SU-DHL-6 (cell line): ENCODE results near the gene ZNF423.

Experiments
- H2AFZ ChIP-seq: fragments of 200-600 bp; sonication (generic); 2 replicates; pipeline ENCODE4 v1.6.1; 2014; ENCODE audit warnings: low read depth, mild to moderate bottlenecking, moderate library complexity, mixed read lengths, antibody characterized with exemption, low read length; ENCODE audit not compliant: severe bottlenecking
- H3F3A ChIP-seq: fragments of 200-600 bp; shearing (Covaris generic); 2 replicates; pipeline ENCODE4 v1.6.0; 2016; ENCODE audit warnings: antibody characterized with exemption, mild to moderate bottlenecking; ENCODE audit not compliant: insufficient read depth
- H3K27ac ChIP-seq: fragments of 200-600 bp; sonication (generic); 2 replicates; pipeline ENCODE4 v1.5.1; 2016; ENCODE audit warnings: low read depth, mild to moderate bottlenecking, low read length, moderate library complexity, mixed read lengths
- H3K27me3 ChIP-seq: fragments of 200-600 bp; sonication (generic), shearing (Covaris generic); 2 replicates; pipeline ENCODE4 v1.6.0; 2014; ENCODE audit warnings: mild to moderate bottlenecking, low read length
- H3K36me3 ChIP-seq: fragments of 200-600 bp; sonication (generic); 2 replicates; pipeline ENCODE4 v1.6.1; 2014; ENCODE audit warnings: mild to moderate bottlenecking, low read length, mixed read lengths
- H3K4me2 ChIP-seq: fragments of 300-600, 200-600 bp; shearing (Covaris generic), sonication (generic); 2 replicates; pipeline ENCODE4 v1.6.0; 2014; ENCODE audit warnings: low read length, low read depth, mild to moderate bottlenecking; ENCODE audit not compliant: poor library complexity, severe bottlenecking
- H3K4me3 ChIP-seq: fragments of 200-600 bp; sonication (generic); 2 replicates; pipeline ENCODE4 v1.5.1; 2014; ENCODE audit warnings: antibody characterized with exemption, low read length, mild to moderate bottlenecking, mixed read lengths; ENCODE audit not compliant: insufficient read depth, poor library complexity, severe bottlenecking
- H3K79me2 ChIP-seq: fragments of 200-600 bp; sonication (generic); 2 replicates; pipeline ENCODE4 v1.6.1; 2014; ENCODE audit warnings: mild to moderate bottlenecking, low read length, moderate library complexity; ENCODE audit not compliant: insufficient read depth
- H3K9ac ChIP-seq: fragments of 200-600 bp; sonication (generic); 2 replicates; pipeline ENCODE4 v1.7.0; 2014; ENCODE audit warnings: mild to moderate bottlenecking, low read length
- H3K9me2 ChIP-seq: fragments of 200-600 bp; sonication (generic); replicated peaks from 2 replicates; pipeline ENCODE4 v1.6.1; 2014; ENCODE audit warnings: low read length; ENCODE audit not compliant: insufficient read depth
- H3K9me3 ChIP-seq: fragments of 200-600 bp; sonication (generic); 2 replicates; pipeline ENCODE4 v1.6.1; 2014; ENCODE audit warnings: low read length, mixed read lengths; ENCODE audit not compliant: insufficient read depth
- H4K20me1 ChIP-seq: fragments of 200-600 bp; sonication (generic); 2 replicates; pipeline ENCODE4 v1.6.1; 2014; ENCODE audit warnings: low read depth, mild to moderate bottlenecking, antibody characterized with exemption, low read length, moderate library complexity, mixed read lengths
- EZH2phosphoT487 ChIP-seq: fragments of 200-600 bp; sonication (generic), shearing (Covaris generic); conservative IDR thresholded peaks from 2 replicates; pipeline ENCODE4 v1.6.1; 2018; ENCODE audit warnings: mild to moderate bottlenecking, antibody characterized with exemption, low read length, moderate library complexity, mixed read lengths
- TF ChIP-seq, protein P1 (sequence below): fragments of 200-600 bp; sonication (generic); IDR thresholded peaks from one replicate; pipeline ENCODE4 v1.5.1; 2017; ENCODE audit warnings: antibody characterized with exemption, mild to moderate bottlenecking, low read length, moderate library complexity; ENCODE audit not compliant: insufficient read depth, poor library complexity, severe bottlenecking

ZNF423 gene

DNA sequence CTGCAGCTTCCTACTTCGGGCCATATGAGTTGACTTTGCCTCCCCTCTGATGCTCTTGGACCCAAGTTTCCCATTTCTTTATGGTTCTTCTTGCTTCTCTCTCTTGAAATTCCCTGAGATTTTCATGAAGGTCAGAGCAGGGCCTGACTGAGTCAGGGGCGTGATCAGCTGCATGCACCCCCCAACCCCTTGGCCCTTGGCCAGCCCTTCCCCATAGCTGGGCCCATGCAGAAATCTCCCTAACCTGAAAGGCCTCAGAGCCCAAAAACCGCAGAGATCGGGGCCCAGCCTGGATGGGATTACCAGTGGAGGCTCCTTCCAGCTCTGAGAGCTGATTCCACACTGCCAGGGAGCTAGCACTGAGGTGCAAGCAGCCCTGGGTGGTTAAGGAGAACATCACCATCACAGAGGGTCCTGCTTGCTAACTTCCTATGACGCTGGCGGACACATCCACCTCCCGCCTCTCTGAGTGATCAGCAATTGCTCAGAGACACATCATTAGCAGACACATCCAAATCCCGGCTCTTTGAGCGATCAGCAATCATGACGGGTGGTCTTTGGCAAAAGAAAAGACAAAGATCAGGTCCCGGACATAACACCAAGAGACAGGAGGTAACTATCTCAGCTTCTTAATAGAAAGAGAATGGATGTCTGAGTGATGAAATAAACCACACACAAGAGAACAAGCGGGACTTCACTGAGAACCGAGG, 320.9 kb downstream of the ZNF423 start:
- Histone ChIP-seq H3K9me2 (no peaks in the 10 kb centered on the region), H2AFZ (no peak overlapping the region), H3K27me3 (no peaks in the 10 kb centered on the region), H4K20me1 (no peaks in the 10 kb centered on the region), H3K9ac (no peak overlapping the region), H3F3A (no peaks in the 10 kb centered on the region), H3K36me3 (no peaks in the 10 kb centered on the region), H3K9me3 (no peaks in the 10 kb centered on the region), H3K4me2 (no peak overlapping the region), H3K27ac (no peak overlapping the region), H3K79me2 (no peaks in the 10 kb centered on the region), H3K4me3 (no peak overlapping the region)
- TF ChIP-seq, protein P1, sequence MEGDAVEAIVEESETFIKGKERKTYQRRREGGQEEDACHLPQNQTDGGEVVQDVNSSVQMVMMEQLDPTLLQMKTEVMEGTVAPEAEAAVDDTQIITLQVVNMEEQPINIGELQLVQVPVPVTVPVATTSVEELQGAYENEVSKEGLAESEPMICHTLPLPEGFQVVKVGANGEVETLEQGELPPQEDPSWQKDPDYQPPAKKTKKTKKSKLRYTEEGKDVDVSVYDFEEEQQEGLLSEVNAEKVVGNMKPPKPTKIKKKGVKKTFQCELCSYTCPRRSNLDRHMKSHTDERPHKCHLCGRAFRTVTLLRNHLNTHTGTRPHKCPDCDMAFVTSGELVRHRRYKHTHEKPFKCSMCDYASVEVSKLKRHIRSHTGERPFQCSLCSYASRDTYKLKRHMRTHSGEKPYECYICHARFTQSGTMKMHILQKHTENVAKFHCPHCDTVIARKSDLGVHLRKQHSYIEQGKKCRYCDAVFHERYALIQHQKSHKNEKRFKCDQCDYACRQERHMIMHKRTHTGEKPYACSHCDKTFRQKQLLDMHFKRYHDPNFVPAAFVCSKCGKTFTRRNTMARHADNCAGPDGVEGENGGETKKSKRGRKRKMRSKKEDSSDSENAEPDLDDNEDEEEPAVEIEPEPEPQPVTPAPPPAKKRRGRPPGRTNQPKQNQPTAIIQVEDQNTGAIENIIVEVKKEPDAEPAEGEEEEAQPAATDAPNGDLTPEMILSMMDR: no peak
- TF ChIP-seq EZH2phosphoT487: no peak

DNA sequence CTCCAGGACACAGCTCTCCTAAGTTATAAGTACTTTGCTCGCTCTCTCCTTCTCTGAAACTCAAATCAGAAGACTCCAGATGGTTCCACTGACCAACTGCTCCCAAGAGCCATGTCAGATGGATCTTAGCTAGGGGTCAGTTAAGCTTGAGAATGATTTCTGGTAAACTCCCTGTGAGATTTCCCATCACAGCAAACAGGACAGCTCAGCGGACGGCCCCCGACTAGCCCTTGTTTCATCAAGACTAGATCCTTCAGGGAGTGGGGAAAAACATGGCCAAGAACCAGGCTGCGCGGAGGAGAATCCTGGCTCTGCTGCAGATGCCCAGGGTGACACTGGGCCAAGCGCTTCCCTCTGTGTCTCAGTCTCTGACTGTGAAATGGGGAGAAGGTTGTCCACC, 322.5 kb downstream of the ZNF423 start:
- Histone ChIP-seq H3K27me3 (no peaks in the 10 kb centered on the region), H3K9ac (no peak overlapping the region), H3K79me2 (no peaks in the 10 kb centered on the region), H3K4me3 (no peak overlapping the region), H3K27ac (no peak overlapping the region), H4K20me1 (no peaks in the 10 kb centered on the region), H2AFZ (no peak overlapping the region), H3K36me3 (no peaks in the 10 kb centered on the region), H3K4me2 (no peak overlapping the region), H3F3A (no peaks in the 10 kb centered on the region), H3K9me3 (no peaks in the 10 kb centered on the region), H3K9me2 (no peaks in the 10 kb centered on the region)
- TF ChIP-seq, protein P1: no peak
- TF ChIP-seq EZH2phosphoT487: no peak

DNA sequence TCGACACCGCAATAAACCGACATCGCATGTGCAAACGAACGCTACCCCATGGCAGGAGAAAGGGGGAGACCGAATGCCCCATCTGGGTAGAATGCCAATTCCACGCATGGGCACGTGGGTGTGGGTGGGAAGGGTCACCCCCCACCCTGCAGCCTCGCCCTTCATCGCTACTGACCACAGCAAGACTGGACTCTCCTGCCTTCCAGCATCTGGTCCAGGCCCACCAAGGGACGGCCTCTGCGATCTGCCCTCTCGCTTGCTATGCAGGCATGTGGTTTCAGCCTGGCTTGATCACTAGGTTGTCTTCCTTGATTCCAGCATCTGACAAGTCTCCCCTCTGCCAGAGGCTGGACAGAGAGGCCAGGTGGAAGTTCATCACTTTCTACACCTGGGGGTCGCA, 323.0 kb downstream of the ZNF423 start:
- Histone ChIP-seq H3K4me3 (no peak overlapping the region), H3K9me3 (no peaks in the 10 kb centered on the region)
- TF ChIP-seq EZH2phosphoT487: no peak
- TF ChIP-seq, protein P1: no peak

More for the DNA sequence above, 323.0 kb downstream of the ZNF423 start:
- no peaks in the 10 kb centered on the region for H3K36me3 ChIP-seq
- no peaks in the 10 kb centered on the region for H3F3A ChIP-seq
- no peak overlapping the region for H3K27ac ChIP-seq
- no peak overlapping the region for H2AFZ ChIP-seq
- H3K27me3 ChIP-seq: no peaks in the 10 kb centered on the region
- no peaks in the 10 kb centered on the region for H3K79me2 ChIP-seq
- H3K9me2 ChIP-seq: no peaks in the 10 kb centered on the region
- no peaks in the 10 kb centered on the region for H4K20me1 ChIP-seq
- H3K9ac ChIP-seq: no peak overlapping the region
- H3K4me2 ChIP-seq: no peak overlapping the region
